Common myeloid progenitor, CD34-positive (primary cell): ENCODE results near the gene OR5T2.

Experiments used
- CTCF ChIA-PET: fragments of 350-600 bp; sonication (Branson Sonifier 250); formaldehyde crosslinking; loops from one replicate; lab custom pipeline; 2021; ENCODE audit warnings: antibody characterized with exemption; lab: Charles Lee
- POLR2A ChIA-PET: fragments of 350-600 bp; sonication (Branson Sonifier 250); formaldehyde crosslinking; loops from one replicate; lab custom pipeline; 2021; ENCODE audit warnings: antibody characterized with exemption; lab: Charles Lee
- DNase-seq, 3 donors: peaks; one replicate each; pipeline versions ENCODE4 v3.0.0 to v3.0.0-alpha.2; 2013
- H3K27ac ChIP-seq, 2 experiments: 1 replicate in 1 of 2; 2 replicates in 1 of 2; pipeline ENCODE4 v1.7.0; 2013; ENCODE audit warnings: inconsistent platforms in 2 of 2, low read length in 2 of 2, mild to moderate bottlenecking in 2 of 2, low read depth in 1 of 2, moderate library complexity in 1 of 2; ENCODE audit not compliant: severe bottlenecking in 2 of 2, insufficient read depth in 1 of 2, poor library complexity in 1 of 2
- H3K27me3 ChIP-seq, 5 experiments: replicated peaks in 2 of 5; 1 replicate in 3 of 5; 2 replicates in 2 of 5; pipeline versions ENCODE4 v1.6.1 to v1.7.0; 2013; ENCODE audit warnings: low read length in 4 of 5, mild to moderate bottlenecking in 2 of 5, moderate library complexity in 2 of 5, inconsistent platforms in 1 of 5; ENCODE audit not compliant: insufficient read depth in 5 of 5, control insufficient read depth in 4 of 5
- H3K36me3 ChIP-seq, 4 experiments: 1 replicate in 2 of 4; 2 replicates in 2 of 4; pipeline versions ENCODE4 v1.6.1 to v1.7.0; 2013; ENCODE audit warnings: low read length in 3 of 4, control low read depth in 1 of 4, mild to moderate bottlenecking in 1 of 4; ENCODE audit not compliant: control insufficient read depth in 4 of 4, insufficient read depth in 4 of 4
- H3K4me1 ChIP-seq, 4 experiments: 1 replicate in 3 of 4; 2 replicates in 1 of 4; pipeline versions ENCODE4 v1.6.1 to v1.7.1; 2013; ENCODE audit warnings: low read length in 3 of 4, mild to moderate bottlenecking in 3 of 4, control low read depth in 1 of 4, inconsistent platforms in 1 of 4, moderate library complexity in 1 of 4; ENCODE audit not compliant: control insufficient read depth in 4 of 4, insufficient read depth in 4 of 4; ENCODE audit errors: control extremely low read depth in 1 of 4
- H3K4me3 ChIP-seq, 7 experiments: 1 replicate in 4 of 7; 2 replicates in 3 of 7; pipeline versions ENCODE4 v1.5.1 to v1.7.0; 2013; ENCODE audit warnings: mild to moderate bottlenecking in 7 of 7, low read length in 6 of 7, moderate library complexity in 6 of 7, inconsistent platforms in 2 of 7, low read depth in 2 of 7, control low read depth in 1 of 7; ENCODE audit not compliant: insufficient read depth in 4 of 7, control insufficient read depth in 1 of 7; ENCODE audit errors: extremely low read depth in 1 of 7
- H3K9me3 ChIP-seq, 5 experiments: 1 replicate in 4 of 5; 2 replicates in 1 of 5; pipeline versions ENCODE4 v1.6.1 to v1.7.1; 2013; ENCODE audit warnings: low read length in 4 of 5, mild to moderate bottlenecking in 2 of 5, inconsistent platforms in 1 of 5, low read depth in 1 of 5, moderate library complexity in 1 of 5; ENCODE audit not compliant: control insufficient read depth in 4 of 5, insufficient read depth in 2 of 5; ENCODE audit errors: control extremely low read depth in 1 of 5
- WGBS: methylation state at CpG from one replicate; pipeline ENCODE4 v1.1.5; 2013; ENCODE audit not compliant: insufficient coverage; 5-methylcytosine and 5-hydroxymethylcytosine counted together

OR5T2 gene

GRCh38 chr11:56197367-56197766 lies 36.7 kb downstream of the OR5T2 start:
- no CpG with 5 or more reads among the region's 2 CpGs for WGBS
- Histone ChIP-seq H3K27me3 (no peaks in the 10 kb centered on the region), H3K4me1 (no peaks in the 10 kb centered on the region), H3K36me3 (no peaks in the 10 kb centered on the region), H3K9me3 (no peaks in the 10 kb centered on the region), H3K4me3 (no peak overlapping the region), H3K27ac (no peak overlapping the region)
- ChIA-PET POLR2A (no interaction called here), CTCF (no interaction called here)
- no peak for DNase-seq

- no peaks in the 10 kb centered on the region for H3K9me3 ChIP-seq
- WGBS = no CpG with 5 or more reads among the region's 3 CpGs
- ChIA-PET POLR2A (no interaction called here), CTCF (no interaction called here)
- no peak for DNase-seq
- H3K27me3 ChIP-seq = no peaks in the 10 kb centered on the region
- H3K27ac ChIP-seq = no peak overlapping the region
- no peaks in the 10 kb centered on the region for H3K36me3 ChIP-seq
- H3K4me1 ChIP-seq = no peaks in the 10 kb centered on the region
- H3K4me3 ChIP-seq = no peak overlapping the region
These were observed 37.4 kb downstream of the OR5T2 start for GRCh38 chr11:56196705-56197104.

GRCh38 chr11:56188602-56189001 lies 45.5 kb downstream of the OR5T2 start:
- Histone ChIP-seq H3K9me3 (no peaks in the 10 kb centered on the region), H3K4me3 (no peak overlapping the region), H3K36me3 (no peaks in the 10 kb centered on the region), H3K4me1 (no peaks in the 10 kb centered on the region), H3K27ac (no peak overlapping the region), H3K27me3 (no peaks in the 10 kb centered on the region)
- ChIA-PET POLR2A (no interaction called here), CTCF (no interaction called here)
- 100% methylated on average over 2 of the region's 3 CpGs for WGBS
- no peak for DNase-seq

- no peak overlapping the region for H3K4me3 ChIP-seq
- ChIA-PET CTCF (no interaction called here), POLR2A (no interaction called here)
- H3K4me1 ChIP-seq = no peaks in the 10 kb centered on the region
- no peaks in the 10 kb centered on the region for H3K36me3 ChIP-seq
- H3K27ac ChIP-seq = no peak overlapping the region
- DNase-seq = no peak
- peaks cover 0 to 4% (median 0%) of the 10 kb centered on the region in 5 experiments for H3K9me3 ChIP-seq
- no peaks in the 10 kb centered on the region for H3K27me3 ChIP-seq
These were observed 50.6 kb downstream of the OR5T2 start for GRCh38 chr11:56183459-56183858.
